NCI-H2081 treated with DMSO at 0.1 percent for 48 hours (cell line): ENCODE measurements around the gene CORO7.

Source experiments
- DNase-seq: peaks from one replicate; lab custom pipeline; 2025; lab: John Stamatoyannopoulos, UW

The CORO7 gene

GRCh38 chr16:4383591-4384444, 32.6 kb downstream of the CORO7 start:
- DNase-seq = no peak

DNA sequence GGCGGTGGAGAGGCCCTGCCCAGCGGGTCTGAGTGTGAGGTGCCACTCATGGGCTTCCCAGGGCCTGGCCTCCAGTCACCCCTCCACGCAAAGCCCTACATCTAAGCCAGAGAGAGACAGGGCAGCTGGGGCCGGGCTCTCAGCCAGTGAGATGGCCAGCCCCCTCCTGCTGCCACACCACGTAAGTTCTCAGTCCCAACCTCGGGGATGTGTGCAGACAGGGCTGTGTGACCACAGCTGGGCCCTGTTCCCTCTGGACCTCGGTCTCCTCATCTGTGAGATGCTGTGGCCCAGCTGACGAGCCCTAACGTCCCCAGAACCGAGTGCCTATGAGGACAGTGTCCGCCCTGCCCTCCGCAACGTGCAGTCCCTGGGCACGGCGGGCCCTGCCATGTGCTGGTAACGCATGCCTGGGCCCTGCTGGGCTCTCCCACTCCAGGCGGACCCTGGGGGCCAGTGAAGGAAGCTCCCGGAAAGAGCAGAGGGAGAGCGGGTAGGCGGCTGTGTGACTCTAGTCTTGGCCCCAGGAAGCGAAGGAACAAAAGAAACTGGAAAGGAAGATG, 33.5 kb downstream of the CORO7 start:
- DNase-seq = no peak

GRCh38 chr16:4381935-4382794, 34.2 kb downstream of the CORO7 start:
- no peak for DNase-seq

DNA sequence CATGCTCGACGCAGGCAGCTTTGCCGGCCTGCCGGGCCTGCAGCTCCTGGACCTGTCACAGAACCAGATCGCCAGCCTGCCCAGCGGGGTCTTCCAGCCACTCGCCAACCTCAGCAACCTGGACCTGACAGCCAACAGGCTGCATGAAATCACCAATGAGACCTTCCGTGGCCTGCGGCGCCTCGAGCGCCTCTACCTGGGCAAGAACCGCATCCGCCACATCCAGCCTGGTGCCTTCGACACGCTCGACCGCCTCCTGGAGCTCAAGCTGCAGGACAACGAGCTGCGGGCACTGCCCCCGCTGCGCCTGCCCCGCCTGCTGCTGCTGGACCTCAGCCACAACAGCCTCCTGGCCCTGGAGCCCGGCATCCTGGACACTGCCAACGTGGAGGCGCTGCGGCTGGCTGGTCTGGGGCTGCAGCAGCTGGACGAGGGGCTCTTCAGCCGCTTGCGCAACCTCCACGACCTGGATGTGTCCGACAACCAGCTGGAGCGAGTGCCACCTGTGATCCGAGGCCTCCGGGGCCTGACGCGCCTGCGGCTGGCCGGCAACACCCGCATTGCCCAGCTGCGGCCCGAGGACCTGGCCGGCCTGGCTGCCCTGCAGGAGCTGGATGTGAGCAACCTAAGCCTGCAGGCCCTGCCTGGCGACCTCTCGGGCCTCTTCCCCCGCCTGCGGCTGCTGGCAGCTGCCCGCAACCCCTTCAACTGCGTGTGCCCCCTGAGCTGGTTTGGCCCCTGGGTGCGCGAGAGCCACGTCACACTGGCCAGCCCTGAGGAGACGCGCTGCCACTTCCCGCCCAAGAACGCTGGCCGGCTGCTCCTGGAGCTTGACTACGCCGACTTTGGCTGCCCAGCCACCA, 35.1 kb downstream of the CORO7 start:
- DNase-seq = no peak

DNA sequence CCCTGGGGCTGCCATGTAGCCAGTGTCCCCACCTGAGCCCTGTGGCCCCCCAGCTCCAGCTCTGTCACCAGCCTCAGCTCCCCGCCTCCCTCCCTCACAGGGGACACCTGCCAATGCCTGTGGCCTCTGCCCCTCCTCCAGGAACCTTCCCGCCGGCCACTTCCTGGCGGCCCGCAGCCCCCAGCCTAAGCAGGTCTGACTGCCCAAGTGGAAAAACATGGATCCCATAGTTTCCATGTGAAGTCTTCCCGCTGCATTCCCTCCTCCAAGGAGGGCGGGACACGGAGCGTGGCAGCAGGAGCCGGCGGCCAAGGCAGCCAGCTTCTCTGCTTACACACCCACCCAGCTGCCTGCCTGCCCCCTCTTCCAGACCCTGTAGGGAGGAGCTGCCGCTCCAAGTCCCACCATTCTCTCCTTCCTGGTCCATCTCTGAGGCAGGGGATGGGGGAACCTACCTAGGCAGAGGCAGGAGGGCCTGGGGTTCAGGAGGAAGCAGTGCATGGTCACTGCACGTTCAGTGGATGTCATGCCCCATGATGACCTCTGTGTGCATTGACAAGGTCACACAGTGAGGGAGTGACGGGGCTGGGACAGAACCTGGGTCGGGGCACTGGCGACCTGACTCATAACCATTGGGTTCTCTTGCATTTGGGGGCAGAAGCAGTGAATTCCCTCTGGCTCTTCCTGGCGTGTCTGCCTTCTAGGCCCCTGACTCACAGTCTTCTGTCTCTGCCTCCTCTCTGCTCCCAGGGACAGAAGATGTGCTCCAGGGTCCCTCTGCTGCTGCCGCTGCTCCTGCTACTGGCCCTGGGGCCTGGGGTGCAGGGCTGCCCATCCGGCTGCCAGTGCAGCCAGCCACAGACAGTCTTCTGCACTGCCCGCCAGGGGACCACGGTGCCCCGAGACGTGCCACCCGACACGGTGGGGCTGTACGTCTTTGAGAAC, 36.0 kb downstream of the CORO7 start:
- DNase-seq = no peak

DNA sequence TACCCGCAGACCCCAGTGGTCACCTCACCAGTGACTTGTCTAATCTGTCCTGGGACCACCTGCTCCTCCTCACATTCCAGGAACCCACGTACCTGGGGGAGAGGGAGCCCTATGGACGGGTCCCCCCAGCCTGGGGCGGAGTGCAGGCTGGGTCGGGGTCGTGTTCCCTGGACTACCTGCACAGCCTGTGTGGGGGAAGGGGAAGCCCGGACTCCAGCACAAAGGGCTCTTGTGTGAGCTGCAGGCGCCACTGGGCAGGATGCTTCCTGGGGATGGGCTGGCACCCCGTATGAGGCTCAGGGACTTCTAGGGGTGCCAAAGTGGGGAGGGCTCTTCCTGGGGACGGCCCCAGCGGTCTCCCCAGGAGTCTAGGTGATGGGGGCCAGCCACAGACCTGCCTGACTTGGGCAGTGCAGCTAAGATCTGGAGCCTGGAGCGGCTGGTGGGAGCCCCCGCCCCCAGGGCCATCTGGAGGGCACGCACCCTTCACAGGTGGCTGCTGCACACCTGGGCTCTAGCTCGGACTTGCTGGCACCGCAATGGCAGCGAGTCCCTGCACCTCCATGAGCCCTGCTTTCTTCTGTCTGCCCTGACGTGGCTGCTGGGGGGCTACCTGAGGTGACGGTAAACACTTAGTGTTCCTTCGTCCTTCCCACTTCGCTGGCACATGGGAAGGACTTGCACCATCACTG, 37.3 kb downstream of the CORO7 start:
- DNase-seq = no peak

- DNase-seq = no peak
Observed at GRCh38 chr16:4378161-4378666, 38.2 kb downstream of the CORO7 start.

GRCh38 chr16:4377573-4378154, 38.7 kb downstream of the CORO7 start:
- no peak for DNase-seq

DNA sequence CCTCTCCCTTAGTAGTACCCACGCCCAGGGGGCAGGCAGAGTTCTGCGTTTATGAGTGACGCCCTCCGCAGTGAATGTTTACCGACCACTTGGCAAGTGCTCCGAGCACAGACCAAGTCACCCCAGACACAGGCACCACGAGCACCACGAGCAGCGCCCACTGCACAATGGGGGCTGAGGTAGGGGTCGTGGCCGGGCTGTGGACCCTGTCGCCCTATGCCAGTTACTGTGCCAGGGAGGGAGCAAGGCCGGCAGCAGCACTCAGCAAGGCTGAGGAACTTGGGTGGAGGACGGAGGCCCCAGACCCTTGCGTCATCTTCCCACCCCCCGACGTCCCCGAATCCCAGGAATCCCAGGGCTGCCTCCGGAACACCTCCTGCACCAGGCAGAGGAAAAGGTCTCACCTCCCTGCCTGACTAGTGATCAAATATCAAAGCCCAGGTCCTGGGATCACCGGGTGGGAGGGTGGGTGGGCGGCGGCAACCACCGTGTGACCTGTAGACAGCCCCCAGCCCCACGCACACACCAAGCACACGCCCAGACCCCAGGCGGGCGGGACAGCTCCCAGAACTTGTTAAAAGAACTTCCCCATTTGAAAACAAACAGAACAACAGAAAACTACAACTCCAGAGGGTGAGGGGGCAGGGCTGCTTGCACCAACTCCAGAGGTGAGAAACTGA, 39.4 kb downstream of the CORO7 start:
- DNase-seq = no peak

- DNase-seq = no peak
Observed at GRCh38 chr16:4376126-4376892, 40.1 kb downstream of the CORO7 start.

- DNase-seq = no peak
Observed at GRCh38 chr16:4375717-4376116, 40.7 kb downstream of the CORO7 start.

DNA sequence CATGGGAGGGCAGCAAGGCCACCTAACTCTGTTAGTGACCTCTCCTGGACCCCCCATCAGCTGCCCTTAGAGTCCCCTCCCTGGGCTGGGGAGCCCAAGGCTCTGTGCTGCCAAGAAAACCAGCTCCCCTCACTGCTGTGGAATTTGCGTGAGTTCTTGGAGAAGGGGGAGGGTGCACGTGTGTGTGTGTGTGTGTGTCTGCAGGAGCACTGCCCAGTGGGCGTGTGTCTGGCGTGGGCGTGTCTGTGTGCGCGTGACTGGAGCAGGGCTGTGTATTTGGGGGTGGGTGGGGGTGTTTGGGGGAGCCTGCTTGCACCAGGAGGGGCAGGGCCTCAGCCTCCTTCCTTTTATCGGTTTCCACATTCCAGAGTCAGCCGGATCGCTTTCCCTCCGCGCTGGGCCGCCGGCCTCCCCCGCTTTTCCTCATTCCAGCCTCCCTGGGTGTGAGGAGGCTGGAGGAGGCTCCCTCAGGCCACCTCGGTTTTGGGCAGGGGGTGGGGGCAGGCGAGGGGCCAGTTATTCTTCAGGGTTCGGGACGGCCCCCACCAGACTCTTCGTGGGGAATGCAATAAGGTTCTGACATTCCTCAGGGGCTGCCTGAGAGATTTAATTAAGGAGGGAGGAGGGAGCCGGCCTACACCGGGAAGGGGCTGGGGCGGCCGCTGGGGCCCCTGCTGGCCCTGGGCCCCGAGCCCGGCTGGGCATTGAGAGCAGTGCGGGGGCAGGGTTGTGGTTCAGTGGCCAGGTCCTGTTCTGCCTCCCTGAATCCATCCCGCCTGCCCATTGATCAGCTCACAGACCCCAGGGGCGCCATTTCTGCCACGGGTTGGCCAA, 42.3 kb downstream of the CORO7 start:
- no peak for DNase-seq

- no peak for DNase-seq
Observed at GRCh38 chr16:4373356-4373908, 43.0 kb downstream of the CORO7 start.

GRCh38 chr16:4372578-4373355, 43.6 kb downstream of the CORO7 start:
- no peak for DNase-seq

DNA sequence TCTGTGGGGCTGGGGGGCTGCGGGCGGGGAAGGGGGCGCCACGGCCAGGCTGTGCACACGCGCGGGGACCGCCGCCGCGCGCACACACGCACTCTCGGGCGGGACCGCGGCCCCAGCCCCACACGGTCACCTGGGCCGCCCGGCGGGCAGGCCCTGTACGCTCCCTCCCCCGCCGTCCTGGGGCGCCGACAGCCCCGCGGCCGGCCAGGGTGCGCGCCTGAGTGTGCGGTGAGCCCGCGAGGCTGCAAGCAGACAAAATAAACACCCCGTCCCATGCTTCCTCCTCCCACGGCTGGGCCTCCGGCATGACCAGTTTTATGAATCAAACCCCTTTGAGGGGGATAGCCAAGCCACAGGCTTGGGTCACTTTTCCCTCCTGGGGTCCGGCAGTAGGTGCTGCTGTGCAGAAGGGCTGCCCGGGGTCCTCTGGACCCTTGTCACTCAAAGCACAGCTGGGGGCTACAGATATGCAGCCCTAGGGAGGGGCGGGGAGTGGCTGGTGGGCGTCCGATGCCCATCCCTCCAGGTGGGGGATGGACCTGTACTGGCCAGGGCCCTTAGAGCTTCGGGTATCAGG, 44.3 kb downstream of the CORO7 start:
- no peak for DNase-seq
